ENCODE data around the gene CFAP70.
A peak's percentile ranks its signal among the peaks of the same experiment; 100 is the strongest.

The CFAP70 gene

DNA sequence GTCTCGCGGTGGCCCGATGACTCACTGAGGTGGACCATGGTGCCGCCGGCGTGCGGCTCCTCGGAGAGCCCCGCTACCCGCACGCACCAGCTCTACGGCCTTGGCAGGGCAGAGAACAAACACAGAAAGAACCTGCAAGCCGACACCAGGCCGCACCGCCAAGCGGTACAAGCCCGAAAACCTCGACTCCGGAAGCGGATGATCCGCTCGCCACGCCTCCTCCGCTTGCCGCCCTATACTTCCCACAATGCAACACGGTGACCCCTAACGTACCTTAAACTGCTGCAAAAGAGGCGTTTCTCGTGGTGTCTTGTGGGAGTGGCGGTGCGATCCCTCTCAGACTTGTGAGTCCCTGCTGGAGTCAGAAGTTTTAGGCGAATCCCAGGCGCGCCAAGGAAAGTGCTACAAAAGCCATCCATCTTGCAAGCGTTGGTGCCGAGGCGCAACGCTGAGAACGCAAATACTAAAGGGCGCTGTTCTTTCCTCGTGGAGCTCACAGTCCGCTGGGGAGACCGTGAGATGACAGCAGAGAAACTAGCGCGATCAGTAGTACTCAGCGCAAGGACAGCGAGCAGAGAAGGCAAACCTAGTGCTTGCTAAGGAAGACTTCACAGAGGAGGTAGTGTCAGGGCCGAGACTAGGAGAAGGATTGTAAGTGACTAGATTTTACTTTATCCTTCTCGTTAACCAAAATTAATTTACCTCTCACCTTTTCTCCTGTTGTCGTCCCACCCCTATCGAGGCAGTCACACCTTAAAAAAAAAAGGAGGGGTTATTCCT, 106.0 kb downstream of the CFAP70 start, which contains the start of gene MRPS16:
Gene MRPS16 (minus strand): TSS at position 200 of the 780 bp plus-strand sequence. CDS start 162 bp downstream, at position 38.
- peak; percentile 65 to 96 (median 89) for DNase-seq

DNA sequence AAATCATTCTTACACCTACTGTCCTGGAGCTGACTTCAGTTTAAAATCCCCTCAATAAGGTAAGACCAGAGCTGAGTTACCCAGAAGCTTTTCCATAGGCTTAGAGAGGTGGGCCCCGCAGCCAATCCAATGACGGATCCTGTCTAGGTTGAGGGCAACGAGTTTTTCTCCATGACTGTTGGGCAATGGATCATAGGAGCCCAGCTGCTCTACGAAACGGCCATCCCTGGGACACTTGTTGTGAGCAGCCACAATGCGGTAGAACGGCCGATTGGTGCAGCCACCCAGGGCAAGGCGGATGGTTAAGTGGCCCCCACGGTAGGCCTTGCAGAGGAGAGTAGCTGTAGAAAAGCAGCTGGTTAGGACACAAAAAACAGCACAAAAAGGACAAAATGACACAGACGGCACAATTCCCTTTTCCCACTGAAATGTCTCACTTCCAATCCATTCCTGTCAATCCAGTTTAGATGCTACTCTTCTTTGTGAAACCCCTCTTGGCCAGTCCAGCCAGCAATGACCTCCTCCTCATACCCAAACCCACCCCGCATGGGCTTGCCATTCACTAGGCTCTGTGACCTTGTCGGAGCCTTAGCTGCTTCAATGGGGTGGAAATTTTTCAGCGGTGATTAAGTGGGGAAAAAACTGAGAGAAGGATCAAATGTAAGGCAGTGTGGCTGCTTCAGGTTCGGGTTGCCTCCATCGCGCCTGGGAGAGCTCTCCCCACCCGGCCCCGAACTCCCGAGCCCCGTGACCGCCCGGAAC, 106.8 kb downstream of the CFAP70 start:
- DNase-seq: peak in 2 of 51 donors; percentile 1 to 19

DNA sequence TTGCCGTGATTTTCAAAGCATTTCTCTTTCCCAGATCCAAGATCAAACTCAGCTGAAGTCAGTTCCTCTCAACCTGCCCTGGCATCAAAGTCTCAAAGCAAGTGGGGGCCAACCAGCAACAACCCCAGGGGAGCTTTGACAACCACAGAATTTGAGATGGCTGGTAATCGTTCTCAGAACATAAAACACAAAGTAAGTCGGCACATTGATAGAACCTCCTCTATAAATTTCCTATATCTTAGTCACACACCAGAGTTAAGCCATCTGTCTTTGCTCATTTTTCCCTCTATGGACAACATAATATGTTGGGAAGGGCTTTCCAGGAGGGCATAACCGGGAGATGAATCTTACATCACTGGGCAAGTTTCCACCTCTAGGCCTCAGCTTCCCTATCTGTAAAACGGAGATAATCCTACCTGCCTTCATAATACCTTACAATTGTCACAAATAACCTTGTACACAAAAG, 110.4 kb downstream of the CFAP70 start:
- DNase-seq: no peak

GRCh38 chr10:73247509-73248258, 111.0 kb downstream of the CFAP70 start:
- DNase-seq: no peak

- DNase-seq: peak; percentile 49 to 97 (median 87)
Measured at GRCh38 chr10:73246646-73247508, 111.8 kb downstream of the CFAP70 start, which contains the start of gene DNAJC9. DNAJC9 (minus strand) TSS chr10:73247255; CDS start chr10:73247189, 66 bp downstream.

- no peak for DNase-seq
Measured at GRCh38 chr10:73246322-73246645, 112.4 kb downstream of the CFAP70 start.

GRCh38 chr10:73244866-73245477, 113.7 kb downstream of the CFAP70 start:
- DNase-seq: no peak

- no peak for DNase-seq
Measured at GRCh38 chr10:73239908-73240307, 118.8 kb downstream of the CFAP70 start.

DNA sequence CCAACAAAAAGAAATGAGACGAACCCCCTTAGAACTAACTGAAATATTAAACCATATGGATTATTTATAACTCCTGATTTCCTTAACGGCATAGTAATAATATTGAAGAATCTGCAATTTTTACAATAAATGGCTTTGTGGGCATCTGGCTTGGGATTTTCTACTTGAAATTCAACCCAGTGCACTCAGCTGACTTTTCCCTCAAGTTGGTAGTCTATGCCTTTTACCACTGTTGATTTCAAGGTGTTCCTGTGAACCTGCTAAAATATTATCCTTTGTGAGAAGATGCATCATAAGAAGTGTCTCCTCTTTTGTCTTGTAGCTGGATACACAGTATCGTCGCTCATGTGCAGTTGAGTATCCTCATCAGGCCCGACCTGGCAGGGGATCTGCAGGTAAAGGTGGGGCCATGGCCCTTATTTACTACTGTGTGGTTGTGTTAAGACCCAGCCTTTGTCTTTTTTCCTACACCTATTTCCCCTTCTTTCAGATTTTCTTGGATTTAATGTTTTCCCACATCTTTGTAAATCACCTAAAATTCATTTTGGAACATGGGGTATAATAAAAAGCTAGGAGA, 119.6 kb downstream of the CFAP70 start:
- DNase-seq: no peak

GRCh38 chr10:73234695-73235094, 124.0 kb downstream of the CFAP70 start:
- DNase-seq: no peak

DNA sequence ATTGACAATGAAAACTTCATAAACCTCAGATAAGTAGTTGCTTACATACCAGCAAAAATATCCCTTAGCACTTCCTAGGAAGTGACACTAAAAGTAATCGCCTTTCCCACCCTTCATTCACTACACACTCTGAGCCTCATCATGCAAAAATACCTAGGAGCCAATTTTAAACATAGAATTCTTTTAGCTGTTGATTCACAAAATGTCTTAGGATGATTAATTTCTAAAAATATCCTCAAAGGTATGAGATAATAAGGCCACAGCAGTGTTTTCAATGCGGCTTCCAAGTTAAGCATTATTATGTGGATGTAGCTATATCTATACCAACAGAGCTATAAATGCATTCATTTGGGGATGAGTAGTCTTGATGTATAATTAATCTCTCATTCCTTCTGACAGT, 124.8 kb downstream of the CFAP70 start:
- DNase-seq: no peak

GRCh38 chr10:73232887-73233286, 125.8 kb downstream of the CFAP70 start:
- DNase-seq: no peak

- no peak for DNase-seq
Measured at GRCh38 chr10:73229567-73229966, 129.1 kb downstream of the CFAP70 start.

DNA sequence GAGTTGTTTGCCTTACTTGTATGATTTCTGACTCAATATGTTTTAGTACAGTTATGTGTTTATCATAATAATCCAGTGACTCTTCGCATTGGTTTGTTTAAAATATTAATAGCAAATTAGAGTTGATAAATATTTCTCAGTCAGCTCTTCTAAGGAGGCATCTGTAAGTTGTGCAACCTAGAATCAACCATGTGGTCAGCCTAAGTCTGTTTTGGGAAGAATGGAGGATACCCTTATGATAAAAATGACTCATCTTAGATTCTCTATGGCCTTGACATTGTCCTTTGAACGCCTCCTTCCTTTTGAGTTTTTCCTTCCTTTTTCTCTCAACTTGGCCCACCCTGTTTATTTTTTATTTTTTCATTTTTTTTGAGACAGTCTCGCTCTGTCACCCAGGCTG, 130.4 kb downstream of the CFAP70 start:
- DNase-seq: no peak

DNA sequence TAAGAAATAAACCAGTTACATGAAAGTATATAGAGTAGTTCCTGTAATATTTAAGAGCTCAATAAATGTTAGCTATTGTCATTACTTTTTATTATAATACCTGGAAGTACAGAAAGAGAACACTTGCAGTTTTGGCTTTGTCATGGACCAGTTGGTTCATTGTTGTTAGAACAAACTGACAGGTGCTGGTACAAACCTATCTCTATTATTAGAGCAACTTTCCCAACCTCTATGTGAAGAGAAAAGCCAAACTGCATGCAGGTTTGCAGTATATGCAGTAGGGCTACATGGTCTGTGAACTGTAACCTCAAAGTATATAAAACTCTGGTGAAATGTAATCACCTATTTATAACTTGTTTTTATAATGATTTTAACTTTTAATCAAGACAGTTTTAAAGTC, 132.0 kb downstream of the CFAP70 start:
- DNase-seq: no peak

DNA sequence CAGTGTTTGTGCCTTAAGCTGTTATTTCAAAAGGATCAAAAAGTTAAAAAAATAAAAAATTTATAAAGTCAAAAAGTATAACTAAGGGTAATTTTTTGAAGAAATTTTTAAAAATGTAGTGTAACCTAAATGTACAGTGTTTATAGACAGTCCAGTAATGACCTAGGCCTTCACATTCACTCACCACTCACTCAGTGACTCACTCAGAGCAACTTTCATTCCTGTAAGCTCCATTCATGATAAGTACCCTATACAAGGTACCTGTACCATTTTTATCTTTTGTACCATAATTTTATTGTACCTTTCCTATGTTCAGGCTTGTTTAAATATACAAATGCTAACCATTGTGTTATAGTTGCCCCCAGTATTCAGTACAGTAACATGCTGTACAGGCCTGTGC, 133.1 kb downstream of the CFAP70 start:
- DNase-seq: no peak

- DNase-seq: no peak
Measured at GRCh38 chr10:73220989-73221388, 137.7 kb downstream of the CFAP70 start.

- no peak for DNase-seq
Measured at GRCh38 chr10:73219384-73219783, 139.3 kb downstream of the CFAP70 start.

GRCh38 chr10:73218431-73219191, 140.1 kb downstream of the CFAP70 start:
- no peak for DNase-seq

Measured in hypothalamus (tissue), 51 donors.